Activated CD8-positive, alpha-beta T cell treated with anti-CD3 and anti-CD28 coated beads for 36 hours (primary cell): ENCODE data around the gene DNAJB11. TPM values are rescaled to one million over a fixed set of nuclear protein-coding genes. Genes with fewer than 3 reads are reported as not detected.

Experiments
- ATAC-seq: fragments of 200-7000 bp; cut with Tn5 transposase; one replicate; pipeline ENCODE4 v1.10.0; 2021; ENCODE audit warnings: mild to moderate bottlenecking, moderate library complexity
- CTCF ChIA-PET: fragments of 350-600 bp; sonication (Branson Sonifier 250); formaldehyde crosslinking; loops from one replicate; lab custom pipeline; 2021; ENCODE audit warnings: antibody characterized with exemption; lab: Charles Lee
- POLR2A ChIA-PET: fragments of 350-600 bp; sonication (Branson Sonifier 250); formaldehyde crosslinking; loops from one replicate; lab custom pipeline; 2021; ENCODE audit warnings: antibody characterized with exemption; lab: Charles Lee
- DNase-seq: peaks from one replicate; pipeline ENCODE4 v3.0.0-alpha.2; 2020
- H3K27ac Mint-ChIP-seq: one replicate; pipeline ENCODE4 v1.8.0; 2021; ENCODE audit warnings: mild to moderate bottlenecking, mixed read lengths
- H3K27me3 Mint-ChIP-seq: one replicate; pipeline ENCODE4 v1.8.0; 2021; ENCODE audit warnings: mixed read lengths
- H3K36me3 Mint-ChIP-seq: one replicate; pipeline ENCODE4 v1.8.0; 2021; ENCODE audit warnings: low read depth, mixed read lengths
- H3K4me1 Mint-ChIP-seq: one replicate; pipeline ENCODE4 v1.8.0; 2021; ENCODE audit warnings: low read depth, mixed read lengths
- H3K4me3 Mint-ChIP-seq: one replicate; pipeline ENCODE4 v1.8.0; 2021; ENCODE audit warnings: mild to moderate bottlenecking, moderate library complexity, mixed read lengths
- H3K9me3 Mint-ChIP-seq: one replicate; pipeline ENCODE4 v1.8.0; 2021; ENCODE audit warnings: mixed read lengths
- intact Hi-C: fragments of 100-400 bp; cut with micrococcal nuclease; formaldehyde crosslinking; loops from one replicate; pipeline ENCODE4 v1.10.0; 2022
- total RNA-seq, 2 experiments: library from RNA; stranded (reverse); gene quantifications; one replicate each; pipeline ENCODE4 v1.2.3, GENCODE V29; 2021
- TF ChIP-seq, protein P1 (sequence below): fragments of 200-600 bp; IDR thresholded peaks from one replicate; pipeline ENCODE4 v1.8.0; 2022; ENCODE audit warnings: antibody characterized with exemption, mild to moderate bottlenecking

DNAJB11 gene
- total RNA-seq, 2 experiments from 2014 or later = 30.0 to 31.5 TPM

DNA sequence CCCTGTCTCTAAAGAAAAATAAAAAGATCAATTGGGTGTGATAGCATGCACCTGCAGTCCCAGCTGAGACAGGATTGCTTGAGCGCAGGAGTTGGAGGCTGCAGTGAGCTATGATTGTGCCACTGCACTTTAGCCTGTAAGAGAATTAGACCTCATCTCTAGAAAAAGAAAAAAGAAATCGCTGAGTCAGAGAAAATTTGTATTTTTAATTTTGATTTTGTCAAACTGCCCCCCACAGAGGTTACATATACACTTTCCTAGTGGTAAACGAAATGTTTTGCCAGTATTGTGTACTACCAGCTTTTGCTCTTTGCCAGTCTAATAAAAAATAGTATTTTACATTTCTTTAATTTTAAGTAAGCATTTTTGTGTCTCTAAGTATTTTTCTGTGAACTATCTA is 21.0 kb upstream of the DNAJB11 start:
- no peak overlapping the region for H3K27ac Mint-ChIP-seq
- ChIA-PET POLR2A (interaction anchor here (1.1 to 1.3 kb wide), 2 partner anchors 30 to 104 kb away, joined by 3 read pairs; no protein-coding TSS in a partner anchor), CTCF (interaction anchor here (1.6 to 4.8 kb wide), 3 partner anchors 9 to 290 kb away, joined by 4 to 34 read pairs (median 8); no protein-coding TSS in a partner anchor)
- no peaks in the 10 kb centered on the region for H3K4me1 Mint-ChIP-seq
- DNase-seq (no peak), ATAC-seq (no peak)
- H3K36me3 Mint-ChIP-seq = peaks cover 25% of the 10 kb centered on the region
- TF ChIP-seq, protein P1, sequence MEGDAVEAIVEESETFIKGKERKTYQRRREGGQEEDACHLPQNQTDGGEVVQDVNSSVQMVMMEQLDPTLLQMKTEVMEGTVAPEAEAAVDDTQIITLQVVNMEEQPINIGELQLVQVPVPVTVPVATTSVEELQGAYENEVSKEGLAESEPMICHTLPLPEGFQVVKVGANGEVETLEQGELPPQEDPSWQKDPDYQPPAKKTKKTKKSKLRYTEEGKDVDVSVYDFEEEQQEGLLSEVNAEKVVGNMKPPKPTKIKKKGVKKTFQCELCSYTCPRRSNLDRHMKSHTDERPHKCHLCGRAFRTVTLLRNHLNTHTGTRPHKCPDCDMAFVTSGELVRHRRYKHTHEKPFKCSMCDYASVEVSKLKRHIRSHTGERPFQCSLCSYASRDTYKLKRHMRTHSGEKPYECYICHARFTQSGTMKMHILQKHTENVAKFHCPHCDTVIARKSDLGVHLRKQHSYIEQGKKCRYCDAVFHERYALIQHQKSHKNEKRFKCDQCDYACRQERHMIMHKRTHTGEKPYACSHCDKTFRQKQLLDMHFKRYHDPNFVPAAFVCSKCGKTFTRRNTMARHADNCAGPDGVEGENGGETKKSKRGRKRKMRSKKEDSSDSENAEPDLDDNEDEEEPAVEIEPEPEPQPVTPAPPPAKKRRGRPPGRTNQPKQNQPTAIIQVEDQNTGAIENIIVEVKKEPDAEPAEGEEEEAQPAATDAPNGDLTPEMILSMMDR = no peak
- H3K4me3 Mint-ChIP-seq = no peak overlapping the region
- intact Hi-C loops = no loop called here
- no peaks in the 10 kb centered on the region for H3K27me3 Mint-ChIP-seq
- no peaks in the 10 kb centered on the region for H3K9me3 Mint-ChIP-seq

DNA sequence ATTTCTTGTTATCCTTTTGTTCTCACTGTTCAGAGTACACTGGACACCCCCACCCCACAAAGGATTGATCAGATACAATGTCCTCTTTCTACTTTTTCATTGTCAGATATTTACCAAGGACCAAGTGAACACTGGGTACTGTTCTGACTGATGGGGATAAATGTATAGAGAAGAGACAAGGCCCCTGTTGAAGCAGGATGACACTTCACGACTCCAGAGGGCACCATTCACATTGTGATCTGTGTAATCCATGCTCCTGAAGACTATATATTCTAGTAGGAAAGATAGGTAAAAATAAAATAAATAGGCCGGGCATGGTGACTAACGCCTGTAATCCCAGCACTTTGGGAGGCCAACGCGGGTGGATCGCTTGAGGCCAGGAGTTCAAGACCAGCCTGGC is 19.1 kb upstream of the DNAJB11 start:
- CTCF ChIA-PET = interaction anchor here (1.4 to 4.8 kb wide), 2 partner anchors 11 to 66 kb away, joined by 3 to 34 read pairs; no protein-coding TSS in a partner anchor
- H3K4me3 Mint-ChIP-seq = no peak overlapping the region

DNA sequence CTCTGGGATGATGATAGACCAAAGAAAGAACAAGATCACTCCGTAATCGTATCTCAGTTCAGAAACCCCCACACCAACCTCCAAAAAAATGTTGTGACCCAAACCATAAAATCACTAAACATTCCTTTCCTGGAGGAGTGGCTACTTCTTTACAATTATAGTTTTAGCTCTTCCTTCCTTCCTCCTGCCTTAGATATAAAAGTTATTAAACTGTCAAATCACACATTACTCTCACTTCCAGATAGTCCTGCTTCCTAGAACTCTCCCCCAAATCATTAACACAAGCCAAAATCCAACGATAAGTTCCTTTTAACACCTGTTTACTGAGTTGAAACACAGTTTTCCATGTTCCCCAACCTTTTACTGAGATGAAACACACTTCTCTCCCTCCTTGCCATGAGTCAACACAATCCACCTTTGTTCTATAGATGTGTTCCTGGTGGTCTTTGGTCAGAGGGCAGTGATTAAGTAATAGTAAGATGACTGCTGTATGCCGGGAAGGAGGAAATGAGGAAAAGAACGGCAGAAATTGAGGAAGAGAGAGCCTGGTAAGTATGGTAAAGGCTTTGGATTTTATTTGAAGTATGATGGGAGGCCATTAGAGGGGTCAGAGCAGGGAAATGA is 18.0 kb upstream of the DNAJB11 start:
- peaks cover 37% of the 10 kb centered on the region for H3K36me3 Mint-ChIP-seq
- no peak for ATAC-seq
- H3K27ac Mint-ChIP-seq = peak overlapping the region; percentile 7
- no peak for DNase-seq
- no peaks in the 10 kb centered on the region for H3K9me3 Mint-ChIP-seq
- H3K27me3 Mint-ChIP-seq = no peaks in the 10 kb centered on the region
- POLR2A ChIA-PET = interaction anchor here (1.1 kb wide), 1 partner anchor 12 kb away, joined by 10 read pairs; no protein-coding TSS in a partner anchor
- H3K4me1 Mint-ChIP-seq = no peaks in the 10 kb centered on the region
- CTCF ChIA-PET = interaction anchor here (1.4 to 4.8 kb wide), 2 partner anchors 12 to 65 kb away, joined by 3 to 34 read pairs; no protein-coding TSS in a partner anchor
- TF ChIP-seq, protein P1 = no peak
- intact Hi-C loops = no loop called here
- H3K4me3 Mint-ChIP-seq = no peak overlapping the region

More for the DNA sequence above, 19.1 kb upstream of the DNAJB11 start:
- intact Hi-C loops = no loop called here
- ATAC-seq (no peak), DNase-seq (no peak)
- no peak overlapping the region for H3K27ac Mint-ChIP-seq
- H3K27me3 Mint-ChIP-seq = no peaks in the 10 kb centered on the region
- H3K4me1 Mint-ChIP-seq = no peaks in the 10 kb centered on the region
- H3K9me3 Mint-ChIP-seq = no peaks in the 10 kb centered on the region
- POLR2A ChIA-PET = no interaction called here
- TF ChIP-seq, protein P1 = no peak
- H3K36me3 Mint-ChIP-seq = peaks cover 33% of the 10 kb centered on the region

DNA sequence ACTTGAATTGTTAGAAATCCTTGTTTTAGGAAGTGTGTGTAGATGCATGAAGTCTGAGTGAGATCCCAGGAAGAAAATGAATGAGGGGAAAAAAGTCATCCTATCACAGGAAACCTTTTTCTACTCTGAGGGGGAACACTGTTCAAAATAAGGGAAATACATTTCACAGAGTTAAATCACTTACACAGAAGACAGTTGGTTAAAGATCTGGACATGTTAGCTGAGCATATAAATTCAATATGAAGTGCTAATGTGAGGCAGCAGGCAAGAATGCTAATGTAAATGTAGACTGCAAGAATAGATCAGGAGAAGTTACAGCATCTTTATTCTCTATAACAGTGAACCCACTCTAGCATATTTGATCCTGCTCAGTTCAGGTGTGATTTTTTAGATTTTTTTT is 5.9 kb upstream of the DNAJB11 start:
- Mint-ChIP-seq H3K4me1 (peaks cover 56% of the 10 kb centered on the region), H3K27ac (no peak overlapping the region), H3K4me3 (no peak overlapping the region), H3K27me3 (no peaks in the 10 kb centered on the region), H3K9me3 (no peaks in the 10 kb centered on the region), H3K36me3 (peaks cover 24% of the 10 kb centered on the region)
- DNase-seq (no peak), ATAC-seq (no peak)
- intact Hi-C loops = no loop called here
- ChIA-PET POLR2A (interaction anchor here (9.8 kb wide), 1 partner anchor 220 kb away, joined by 103 read pairs; the partner anchor contains the start of gene EIF4A2), CTCF (interaction anchor here (2.6 to 10.4 kb wide), 2 partner anchors 24 to 51 kb away, joined by 16 to 113 read pairs; partner anchors contain the start of gene AHSG)
- TF ChIP-seq, protein P1 = no peak

DNA sequence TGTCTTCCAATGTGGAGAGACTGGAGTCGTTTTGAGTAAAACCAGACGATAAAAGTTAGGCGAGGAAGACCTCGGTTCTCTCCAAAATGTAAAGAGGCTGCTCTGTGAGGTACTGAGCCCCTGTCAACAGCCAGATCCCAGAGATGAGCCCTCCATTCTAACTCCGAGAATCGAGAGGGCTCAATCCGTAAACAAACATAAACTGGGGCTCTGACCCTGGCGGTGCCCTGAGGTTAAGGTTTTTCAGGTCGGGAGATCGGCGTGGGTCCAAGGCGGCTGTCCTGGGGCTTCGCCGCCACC is 3.8 kb upstream of the DNAJB11 start:
- TF ChIP-seq, protein P1 = no peak
- CTCF ChIA-PET = interaction anchor here (0.7 to 10.4 kb wide), 5 partner anchors 11 to 623 kb away, joined by 3 to 113 read pairs (median 5); partner anchors contain the start of gene AHSG
- intact Hi-C loops = no loop called here
- POLR2A ChIA-PET = interaction anchor here (0.7 to 9.8 kb wide), 6 partner anchors 10 to 414 kb away, joined by 3 to 103 read pairs (median 4); partner anchors contain the start of gene EIF4A2
- Mint-ChIP-seq H3K4me1 (peaks cover 52% of the 10 kb centered on the region), H3K27me3 (no peaks in the 10 kb centered on the region), H3K27ac (peak overlapping the region; percentile 85), H3K4me3 (peak overlapping the region; percentile 93), H3K36me3 (peaks cover 16% of the 10 kb centered on the region), H3K9me3 (no peaks in the 10 kb centered on the region)
- ATAC-seq = no peak
- DNase-seq = no peak
